Left lobe of liver (tissue), 2 donors: ENCODE measurements around the gene GARIN1A. TPM values are rescaled to one million over a fixed set of nuclear protein-coding genes. Genes with fewer than 3 reads are reported as not detected.
A peak's percentile ranks its signal among the peaks of the same experiment; 100 is the strongest.

Source experiments
- ATAC-seq: fragments of 200-7000 bp; cut with Tn5 transposase; one replicate; pipeline ENCODE4 v1.9.1; 2020; ENCODE audit warnings: mild to moderate bottlenecking, moderate library complexity
- DNase-seq: peaks from one replicate; pipeline ENCODE4 v3.0.0-alpha.2; 2020; ENCODE audit warnings: low spot score
- total RNA-seq: library from RNA; stranded (reverse); gene quantifications from one replicate; pipeline ENCODE4 v1.2.1, GENCODE V29; 2021
- donor health status: DM: no; HTN: no; CAD: no; lungs with moderate emphysema.
- donor health status: DM: no; HTN: yes; CAD: no.

Gene GARIN1A
- total RNA-seq, 1 donor from 2014 or later = 0.38 TPM

- ATAC-seq (no peak), DNase-seq (no peak)
Observed at GRCh38 chr7:128710481-128710880, 38.4 kb downstream of the GARIN1A start.

GRCh38 chr7:128713794-128714193, 41.7 kb downstream of the GARIN1A start:
- no peak for DNase-seq
- no peak for ATAC-seq

- no peak for DNase-seq
- ATAC-seq = peak; percentile 48
Observed at GRCh38 chr7:128714701-128715495, 42.8 kb downstream of the GARIN1A start.

GRCh38 chr7:128718967-128719642, 47.0 kb downstream of the GARIN1A start:
- ATAC-seq (no peak), DNase-seq (no peak)

GRCh38 chr7:128721376-128721775, 49.3 kb downstream of the GARIN1A start:
- ATAC-seq (no peak), DNase-seq (no peak)

Other genes starting within 250 kb of the GARIN1A start
- 3.8 TPM for gene HILPDA, start 216.4 kb upstream of the GARIN1A start, total RNA-seq
- 13.9 TPM for gene METTL2B, start 195.5 kb upstream of the GARIN1A start, total RNA-seq
- 27.5 TPM for gene CALU, start 67.1 kb downstream of the GARIN1A start, total RNA-seq
- gene OPN1SW, start 103.5 kb downstream of the GARIN1A start, total RNA-seq = not detected
- gene CCDC136, start 119.7 kb downstream of the GARIN1A start, total RNA-seq = 0.40 TPM
- gene FLNC, start 158.1 kb downstream of the GARIN1A start, total RNA-seq = 0.55 TPM
- gene ATP6V1F, start 190.6 kb downstream of the GARIN1A start, total RNA-seq = 28.2 TPM
- 0.15 TPM for gene KCP, start 238.4 kb downstream of the GARIN1A start, total RNA-seq